IMR-90 (cell line): ENCODE results near the gene NPSR1. TPM values are rescaled to one million over a fixed set of nuclear protein-coding genes. Genes with fewer than 3 reads are reported as not detected.

ENCODE experiments used
- ATAC-seq: fragments of 200-7000 bp; cut with Tn5 transposase; 2 replicates; pipeline ENCODE4 v1.9.1; 2020; ENCODE audit warnings: low read depth, mild to moderate bottlenecking, moderate library complexity
- BruUV-seq: library from RNA; stranded (reverse); fragments of 400-500 nt; replicated peaks from 2 replicates; lab custom pipeline; 2021; lab: Mats Ljungman, UMichigan
- CTCF ChIA-PET: fragments of 300-600 bp; formaldehyde crosslinking; extraction: SDS; loops from one replicate; lab custom pipeline; 2021; ENCODE audit warnings: antibody characterized with exemption; lab: Yijun Ruan, JAX
- POLR2A ChIA-PET: fragments of 300-600 bp; sonication (Branson Sonifier 250); formaldehyde crosslinking; loops from one replicate; lab custom pipeline; 2022; ENCODE audit warnings: antibody characterized with exemption; ENCODE audit not compliant: unreplicated experiment; lab: Charles Lee
- DNase-seq: peaks from one replicate; pipeline ENCODE4 v3.0.0; 2013
- H2AFZ ChIP-seq: replicated peaks from 2 replicates; pipeline ENCODE3; 2013; ENCODE audit warnings: low read length, mild to moderate bottlenecking; ENCODE audit not compliant: poor library complexity
- H2AK5ac ChIP-seq: 2 replicates; pipeline ENCODE4 v1.6.1; 2013; ENCODE audit warnings: low read depth, low read length, inconsistent platforms
- H2AK9ac ChIP-seq: replicated peaks from 2 replicates; pipeline ENCODE3; 2013; ENCODE audit warnings: mild to moderate bottlenecking, low read depth, low read length, moderate library complexity; ENCODE audit not compliant: poor library complexity
- H2BK120ac ChIP-seq: 2 replicates; pipeline ENCODE4 v1.6.1; 2013; ENCODE audit warnings: low read depth, low read length, inconsistent platforms
- H2BK15ac ChIP-seq: 3 replicates; pipeline ENCODE4 v1.6.1; 2013; ENCODE audit warnings: low read depth, low read length, inconsistent platforms
- H2BK20ac ChIP-seq: 2 replicates; pipeline ENCODE4 v1.6.1; 2013; ENCODE audit warnings: low read depth, mild to moderate bottlenecking, inconsistent platforms, low read length, moderate library complexity
- H2BK5ac ChIP-seq: 2 replicates; pipeline ENCODE4 v1.6.1; 2013; ENCODE audit warnings: mild to moderate bottlenecking, low read depth, low read length, inconsistent platforms; ENCODE audit not compliant: poor library complexity, severe bottlenecking
- H3K14ac ChIP-seq: replicated peaks from 2 replicates; pipeline ENCODE4 v1.6.1; 2013; ENCODE audit warnings: low read depth, low read length, inconsistent platforms
- H3K18ac ChIP-seq: 2 replicates; pipeline ENCODE4 v1.6.1; 2013; ENCODE audit warnings: low read depth, low read length, control low read depth
- H3K23ac ChIP-seq: 2 replicates; pipeline ENCODE4 v1.6.1; 2013; ENCODE audit warnings: low read depth, low read length, inconsistent platforms
- H3K27ac ChIP-seq: 2 replicates; pipeline ENCODE4 v1.5.1; 2013; ENCODE audit warnings: mild to moderate bottlenecking, control low read depth, low read length; ENCODE audit not compliant: insufficient read depth
- H3K27me3 ChIP-seq: 2 replicates; pipeline ENCODE4 v1.6.1; 2013; ENCODE audit warnings: low read length; ENCODE audit not compliant: control insufficient read depth, insufficient read depth
- H3K36me3 ChIP-seq: 2 replicates; pipeline ENCODE4 v1.6.1; 2013; ENCODE audit warnings: low read length, mixed read lengths; ENCODE audit not compliant: control insufficient read depth, insufficient read depth
- H3K4ac ChIP-seq: 2 replicates; pipeline ENCODE4 v1.6.1; 2013; ENCODE audit warnings: low read depth, low read length, inconsistent platforms
- H3K4me1 ChIP-seq: 2 replicates; pipeline ENCODE4 v1.6.1; 2013; ENCODE audit warnings: low read length, mixed read lengths; ENCODE audit not compliant: control insufficient read depth, insufficient read depth
- H3K4me2 ChIP-seq: 2 replicates; pipeline ENCODE4 v1.6.1; 2013; ENCODE audit warnings: low read depth, mild to moderate bottlenecking, control low read depth, low read length, moderate library complexity
- H3K4me3 ChIP-seq: 2 replicates; pipeline ENCODE4 v1.5.1; 2013; ENCODE audit warnings: low read depth, mild to moderate bottlenecking, control low read depth, low read length, moderate library complexity; ENCODE audit not compliant: insufficient read depth
- H3K56ac ChIP-seq: 2 replicates; pipeline ENCODE4 v1.6.1; 2013; ENCODE audit warnings: low read length, inconsistent platforms; ENCODE audit not compliant: insufficient read depth; ENCODE audit errors: extremely low read depth
- H3K79me1 ChIP-seq, 2 experiments: 2 replicates each; pipeline ENCODE4 v1.6.1; 2013; ENCODE audit warnings: low read length in 2 of 2, inconsistent platforms in 1 of 2, low read depth in 1 of 2
- H3K9ac ChIP-seq: 2 replicates; pipeline ENCODE4 v1.6.1; 2013; ENCODE audit warnings: low read depth, low read length, control low read depth
- H3K9me1 ChIP-seq: 2 replicates; pipeline ENCODE4 v1.6.1; 2013; ENCODE audit warnings: low read length, inconsistent platforms; ENCODE audit not compliant: insufficient read depth
- H3K9me3 ChIP-seq: 2 replicates; pipeline ENCODE4 v1.6.1; 2013; ENCODE audit warnings: low read length; ENCODE audit not compliant: control insufficient read depth, insufficient read depth
- H4K20me1 ChIP-seq: 2 replicates; pipeline ENCODE4 v1.6.1; 2013; ENCODE audit warnings: low read length, inconsistent platforms; ENCODE audit not compliant: insufficient read depth
- H4K5ac ChIP-seq: 2 replicates; pipeline ENCODE4 v1.6.1; 2013; ENCODE audit warnings: mild to moderate bottlenecking, low read depth, low read length, control low read depth
- H4K8ac ChIP-seq, 2 experiments: 2 replicates each; pipeline ENCODE4 v1.6.1; 2013; ENCODE audit warnings: low read depth in 2 of 2, low read length in 2 of 2, control low read depth in 1 of 2, inconsistent platforms in 1 of 2
- H4K91ac ChIP-seq: 2 replicates; pipeline ENCODE4 v1.6.1; 2013; ENCODE audit warnings: low read depth, low read length, inconsistent platforms; ENCODE audit not compliant: insufficient read depth
- BHLHE40 ChIP-seq: fragments of 150-350 bp; IDR thresholded peaks from 2 replicates; pipeline ENCODE4 v1.6.1; 2016; ENCODE audit warnings: mild to moderate bottlenecking, low read depth, low read length
- CEBPB ChIP-seq: IDR thresholded peaks from 2 replicates; pipeline ENCODE4 v1.6.1; 2012; ENCODE audit warnings: low read depth, low read length, improper control_type of control experiment
- CHD1 ChIP-seq: IDR thresholded peaks from 2 replicates; pipeline ENCODE4 v1.6.1; 2012; ENCODE audit warnings: low read depth, low read length, improper control_type of control experiment
- FOS ChIP-seq: fragments of 150-350 bp; IDR thresholded peaks from 2 replicates; pipeline ENCODE4 v1.6.1; 2016; ENCODE audit warnings: low read depth, low read length
- MAFK ChIP-seq: IDR thresholded peaks from 2 replicates; pipeline ENCODE4 v1.6.1; 2012; ENCODE audit warnings: low read depth, low read length, improper control_type of control experiment
- MAZ ChIP-seq: IDR thresholded peaks from 2 replicates; pipeline ENCODE4 v1.6.1; 2012; ENCODE audit warnings: low read depth, mild to moderate bottlenecking, low read length, improper control_type of control experiment, moderate library complexity, borderline replicate concordance
- MXI1 ChIP-seq: IDR thresholded peaks from 2 replicates; pipeline ENCODE4 v1.6.1; 2012; ENCODE audit warnings: low read depth, mild to moderate bottlenecking, low read length, moderate library complexity, borderline replicate concordance
- NFE2L2 ChIP-seq: fragments of 150-350 bp; IDR thresholded peaks from 2 replicates; pipeline ENCODE4 v1.6.1; 2016; ENCODE audit warnings: low read depth, mild to moderate bottlenecking, low read length
- POLR2A ChIP-seq: IDR thresholded peaks from 2 replicates; pipeline ENCODE4 v1.6.1; 2012; ENCODE audit warnings: mild to moderate bottlenecking, low read depth, low read length
- RAD21 ChIP-seq: IDR thresholded peaks from 2 replicates; pipeline ENCODE4 v1.6.1; 2012; ENCODE audit warnings: low read length, improper control_type of control experiment
- RCOR1 ChIP-seq: IDR thresholded peaks from 2 replicates; pipeline ENCODE4 v1.6.1; 2012; ENCODE audit warnings: mild to moderate bottlenecking, low read length, improper control_type of control experiment; ENCODE audit not compliant: insufficient replicate concordance
- RFX5 ChIP-seq: IDR thresholded peaks from 2 replicates; pipeline ENCODE4 v1.8.0; 2012; ENCODE audit warnings: low read depth, mild to moderate bottlenecking, low read length, moderate library complexity
- SMC3 ChIP-seq: fragments of 150-350 bp; IDR thresholded peaks from 2 replicates; pipeline ENCODE4 v1.6.1; 2016; ENCODE audit warnings: low read depth, mild to moderate bottlenecking, antibody characterized with exemption, low read length, moderate library complexity
- WGBS, 2 experiments: methylation state at CpG; one replicate each; pipeline versions ENCODE4 v1.1.5 to v1.1.7; 2013; ENCODE audit warnings: missing lambda C conversion rate in 2 of 2; ENCODE audit not compliant: insufficient read length in 1 of 2; ENCODE audit errors: extremely low coverage in 2 of 2; 5-methylcytosine and 5-hydroxymethylcytosine counted together
- dilution Hi-C: fragments of 300-500 bp; cut with HindIII; formaldehyde crosslinking; loops from one replicate; pipeline ENCODE4 v1.14.3; 2018; ENCODE audit warnings: low sequenced_read_pairs; ENCODE audit not compliant: unreplicated experiment
- in situ Hi-C: fragments of 300-500 bp; cut with MboI; formaldehyde crosslinking; loops from 3 replicates; pipeline ENCODE4 v1.14.3; 2019; ENCODE audit warnings: low sequenced_read_pairs, inconsistent platforms, mixed read lengths
- intact Hi-C: fragments of 100-400 bp; cut with micrococcal nuclease; formaldehyde crosslinking; loops from 2 replicates; pipeline ENCODE4 v1.10.0; 2022
- polyA plus RNA-seq, 3 experiments: library from polyadenylated mRNA; depleted of rRNA; stranded (reverse); fragments of >200 nt; gene quantifications; 2 replicates each; pipeline ENCODE4 v1.2.3, GENCODE V29; 2012; ENCODE audit warnings: low replicate concordance in 1 of 3
- total RNA-seq: library from RNA; depleted of rRNA; stranded (reverse); fragments of >200 nt; gene quantifications from 2 replicates; pipeline ENCODE4 v1.2.3, GENCODE V29; 2012
- TF ChIP-seq, protein P1 (sequence below): conservative IDR thresholded peaks from 2 replicates; pipeline ENCODE4 v1.5.1; 2012; ENCODE audit warnings: mild to moderate bottlenecking, low read depth, low read length, improper control_type of control experiment
- TF ChIP-seq, protein P2 (sequence below): fragments of 150-350 bp; IDR thresholded peaks from 2 replicates; pipeline ENCODE4 v1.6.1; 2017; ENCODE audit warnings: mild to moderate bottlenecking, antibody characterized with exemption, low read length, low read depth
- TF ChIP-seq, protein P3 (sequence below): fragments of 150-350 bp; IDR thresholded peaks from 2 replicates; pipeline ENCODE4 v1.6.1; 2016; ENCODE audit warnings: low read depth, mild to moderate bottlenecking, low read length, moderate library complexity, borderline replicate concordance

Gene NPSR1
- total and polyA plus RNA-seq, 2 of the 4 experiments (the other 2 are of a cell fraction): not detected

DNA sequence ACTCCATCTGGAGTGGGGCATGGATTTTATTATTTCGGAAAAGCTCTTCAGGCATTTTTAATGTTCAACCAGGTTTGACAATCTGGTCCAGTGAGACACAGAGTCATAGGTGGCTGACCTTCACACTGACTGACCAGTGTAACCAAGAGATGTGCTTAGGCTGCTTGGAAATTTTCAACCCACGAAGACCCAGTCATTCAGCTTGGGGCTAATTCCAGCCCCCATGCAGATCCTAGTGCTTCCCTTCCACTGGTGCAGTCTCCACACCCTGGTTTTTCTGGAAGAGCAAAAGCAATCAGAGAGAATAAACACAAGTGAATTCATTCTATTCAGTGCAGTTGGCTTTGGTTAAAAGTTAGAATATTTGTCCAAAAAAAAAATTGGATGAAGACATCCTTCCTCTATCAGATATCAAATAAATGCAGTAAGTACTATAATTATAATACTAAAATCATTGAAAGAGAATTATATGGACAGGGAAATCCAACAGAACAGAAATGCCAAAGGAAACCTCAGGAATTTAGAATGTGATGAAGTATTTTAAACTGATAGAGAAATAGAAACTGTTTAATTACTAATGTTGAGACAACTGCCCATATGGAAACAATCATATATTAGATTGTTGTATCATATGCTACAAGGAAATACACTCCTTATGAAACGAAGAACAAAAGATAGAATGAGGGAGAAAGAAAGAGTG, 178.0 kb downstream of the NPSR1 start:
- POLR2A ChIA-PET: no interaction called here

More for the DNA sequence above, 178.0 kb downstream of the NPSR1 start:
- H3K9me1 ChIP-seq: no peaks in the 10 kb centered on the region
- no peak overlapping the region for H3K23ac ChIP-seq
- H3K4me1 ChIP-seq: no peaks in the 10 kb centered on the region
- no CpG with 5 or more reads among the region's 3 CpGs for WGBS, 2 experiments
- no peak overlapping the region for H2BK20ac ChIP-seq
- no peak overlapping the region for H3K14ac ChIP-seq
- intact Hi-C loops (no loop called here), in situ Hi-C loops (no loop called here), dilution Hi-C loops (no loop called here)
- no peak for TF ChIP-seq POLR2A
- TF ChIP-seq, protein P1, sequence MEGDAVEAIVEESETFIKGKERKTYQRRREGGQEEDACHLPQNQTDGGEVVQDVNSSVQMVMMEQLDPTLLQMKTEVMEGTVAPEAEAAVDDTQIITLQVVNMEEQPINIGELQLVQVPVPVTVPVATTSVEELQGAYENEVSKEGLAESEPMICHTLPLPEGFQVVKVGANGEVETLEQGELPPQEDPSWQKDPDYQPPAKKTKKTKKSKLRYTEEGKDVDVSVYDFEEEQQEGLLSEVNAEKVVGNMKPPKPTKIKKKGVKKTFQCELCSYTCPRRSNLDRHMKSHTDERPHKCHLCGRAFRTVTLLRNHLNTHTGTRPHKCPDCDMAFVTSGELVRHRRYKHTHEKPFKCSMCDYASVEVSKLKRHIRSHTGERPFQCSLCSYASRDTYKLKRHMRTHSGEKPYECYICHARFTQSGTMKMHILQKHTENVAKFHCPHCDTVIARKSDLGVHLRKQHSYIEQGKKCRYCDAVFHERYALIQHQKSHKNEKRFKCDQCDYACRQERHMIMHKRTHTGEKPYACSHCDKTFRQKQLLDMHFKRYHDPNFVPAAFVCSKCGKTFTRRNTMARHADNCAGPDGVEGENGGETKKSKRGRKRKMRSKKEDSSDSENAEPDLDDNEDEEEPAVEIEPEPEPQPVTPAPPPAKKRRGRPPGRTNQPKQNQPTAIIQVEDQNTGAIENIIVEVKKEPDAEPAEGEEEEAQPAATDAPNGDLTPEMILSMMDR: no peak
- TF ChIP-seq SMC3: no peak
- TF ChIP-seq RCOR1: no peak
- TF ChIP-seq, protein P2, sequence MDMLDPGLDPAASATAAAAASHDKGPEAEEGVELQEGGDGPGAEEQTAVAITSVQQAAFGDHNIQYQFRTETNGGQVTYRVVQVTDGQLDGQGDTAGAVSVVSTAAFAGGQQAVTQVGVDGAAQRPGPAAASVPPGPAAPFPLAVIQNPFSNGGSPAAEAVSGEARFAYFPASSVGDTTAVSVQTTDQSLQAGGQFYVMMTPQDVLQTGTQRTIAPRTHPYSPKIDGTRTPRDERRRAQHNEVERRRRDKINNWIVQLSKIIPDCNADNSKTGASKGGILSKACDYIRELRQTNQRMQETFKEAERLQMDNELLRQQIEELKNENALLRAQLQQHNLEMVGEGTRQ: no peak
- no peak for TF ChIP-seq RAD21
- no peak for TF ChIP-seq BHLHE40
- TF ChIP-seq NFE2L2: no peak
- TF ChIP-seq MXI1: no peak
- TF ChIP-seq FOS: no peak
- TF ChIP-seq MAZ: no peak
- TF ChIP-seq CHD1: no peak
- TF ChIP-seq MAFK: no peak
- TF ChIP-seq, protein P3, sequence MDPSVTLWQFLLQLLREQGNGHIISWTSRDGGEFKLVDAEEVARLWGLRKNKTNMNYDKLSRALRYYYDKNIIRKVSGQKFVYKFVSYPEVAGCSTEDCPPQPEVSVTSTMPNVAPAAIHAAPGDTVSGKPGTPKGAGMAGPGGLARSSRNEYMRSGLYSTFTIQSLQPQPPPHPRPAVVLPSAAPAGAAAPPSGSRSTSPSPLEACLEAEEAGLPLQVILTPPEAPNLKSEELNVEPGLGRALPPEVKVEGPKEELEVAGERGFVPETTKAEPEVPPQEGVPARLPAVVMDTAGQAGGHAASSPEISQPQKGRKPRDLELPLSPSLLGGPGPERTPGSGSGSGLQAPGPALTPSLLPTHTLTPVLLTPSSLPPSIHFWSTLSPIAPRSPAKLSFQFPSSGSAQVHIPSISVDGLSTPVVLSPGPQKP: no peak
- no peak for TF ChIP-seq RFX5
- TF ChIP-seq CEBPB: no peak
- CTCF ChIA-PET: no interaction called here
- no peak overlapping the region for H2AK9ac ChIP-seq
- no peak overlapping the region for H4K5ac ChIP-seq
- no peak overlapping the region for H2AK5ac ChIP-seq
- no peak overlapping the region for H2BK120ac ChIP-seq
- no peak overlapping the region for H2BK15ac ChIP-seq
- H3K4me3 ChIP-seq: no peak overlapping the region
- no peaks in the 10 kb centered on the region for H3K27me3 ChIP-seq
- no peak overlapping the region for H2AFZ ChIP-seq
- H4K91ac ChIP-seq: no peak overlapping the region
- H3K36me3 ChIP-seq: no peaks in the 10 kb centered on the region
- no TSS peak for BruUV-seq
- ATAC-seq (no peak), DNase-seq (no peak)
- H2BK5ac ChIP-seq: no peak overlapping the region
- H4K20me1 ChIP-seq: no peaks in the 10 kb centered on the region
- no peak overlapping the region for H3K18ac ChIP-seq
- H3K4me2 ChIP-seq: no peak overlapping the region
- H3K9ac ChIP-seq: no peak overlapping the region
- H3K4ac ChIP-seq: no peak overlapping the region
- H3K56ac ChIP-seq: no peak overlapping the region
- H4K8ac ChIP-seq: no peak overlapping the region
- no peaks in the 10 kb centered on the region for H3K9me3 ChIP-seq
- no peaks in the 10 kb centered on the region for H3K79me1 ChIP-seq
- H3K27ac ChIP-seq: no peak overlapping the region
